Spleen (tissue), 7 donors: ENCODE measurements around the gene C1orf174.

Experiments
- CTCF ChIP-seq, 11 experiments: fragments of 200-600 bp in 7 of 11; fragments of 450-650 bp in 4 of 11; sonication (generic) in 4 of 11; IDR thresholded peaks in 8 of 11; conservative IDR thresholded peaks in 3 of 11; 1 replicate in 7 of 11; 2 replicates in 4 of 11; pipeline versions ENCODE4 v1.4.0 to v1.8.0; 2016 to 2021; ENCODE audit warnings: antibody characterized with exemption in 11 of 11, inconsistent platforms in 4 of 11, mild to moderate bottlenecking in 1 of 11
- POLR2A ChIP-seq, 3 donors: fragments of 450-650 bp; IDR thresholded peaks; one replicate each; pipeline ENCODE4 v1.5.1; 2017; ENCODE audit warnings: antibody characterized with exemption in 3 of 3, mild to moderate bottlenecking in 1 of 3
- POLR2AphosphoS5 ChIP-seq, 3 donors: sonication (generic); formaldehyde crosslinking; IDR thresholded peaks; one replicate each; pipeline ENCODE4 v1.5.1; 2017; ENCODE audit warnings: antibody characterized with exemption in 3 of 3
- donor health status: DM: no; HTN: no; CAD: no; lungs with moderate emphysema.
- donor health status: DM: no; HTN: no; CAD: no.
- donor health status: DM: no; HTN: no; CAD: no.

- TF ChIP-seq POLR2AphosphoS5 (IDR thresholded peaks at IDR 0.05) (no peak), POLR2A (IDR thresholded peaks at IDR 0.05) (no peak), CTCF (IDR thresholded peaks at IDR 0.05 in 8 of 11, conservative IDR thresholded peaks at IDR 0.05 in 3 of 11) (no peak)
Measured at GRCh38 chr1:3912809-3913685, 13.0 kb upstream of the C1orf174 start.
